ENCODE measurements around the gene JADE2.

The JADE2 gene

DNA sequence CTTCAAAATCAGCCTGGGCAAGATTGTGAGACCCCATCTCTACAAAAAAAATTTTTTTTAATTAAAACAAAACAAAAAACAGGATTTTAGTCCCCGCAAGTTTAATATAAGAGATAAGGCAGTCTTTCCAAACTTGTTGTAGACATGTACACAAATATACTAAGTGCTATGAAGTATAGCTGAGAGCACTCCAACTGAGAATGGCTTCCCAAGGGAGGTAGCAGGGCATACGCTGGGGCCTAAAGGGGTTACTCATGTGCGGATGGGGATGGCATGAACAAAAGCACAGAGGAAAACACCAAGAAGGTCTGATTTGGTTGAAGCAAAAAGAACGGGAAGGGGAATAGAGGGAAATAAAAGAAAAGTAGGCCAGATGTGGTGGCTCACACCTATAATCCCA, 86.0 kb downstream of the JADE2 start:
- H3K9me3 ChIP-seq (ENCODE audit: control insufficient read depth, insufficient read depth, low read length) = no peaks in the 10 kb centered on the region
- no peaks in the 10 kb centered on the region for H3K27me3 ChIP-seq (ENCODE audit: control insufficient read depth, low read length)
- TF ChIP-seq EZH2phosphoT487 (IDR thresholded peaks at IDR 0.05; ENCODE audit: borderline replicate concordance, low read length) = no peak
- TF ChIP-seq, protein P1, sequence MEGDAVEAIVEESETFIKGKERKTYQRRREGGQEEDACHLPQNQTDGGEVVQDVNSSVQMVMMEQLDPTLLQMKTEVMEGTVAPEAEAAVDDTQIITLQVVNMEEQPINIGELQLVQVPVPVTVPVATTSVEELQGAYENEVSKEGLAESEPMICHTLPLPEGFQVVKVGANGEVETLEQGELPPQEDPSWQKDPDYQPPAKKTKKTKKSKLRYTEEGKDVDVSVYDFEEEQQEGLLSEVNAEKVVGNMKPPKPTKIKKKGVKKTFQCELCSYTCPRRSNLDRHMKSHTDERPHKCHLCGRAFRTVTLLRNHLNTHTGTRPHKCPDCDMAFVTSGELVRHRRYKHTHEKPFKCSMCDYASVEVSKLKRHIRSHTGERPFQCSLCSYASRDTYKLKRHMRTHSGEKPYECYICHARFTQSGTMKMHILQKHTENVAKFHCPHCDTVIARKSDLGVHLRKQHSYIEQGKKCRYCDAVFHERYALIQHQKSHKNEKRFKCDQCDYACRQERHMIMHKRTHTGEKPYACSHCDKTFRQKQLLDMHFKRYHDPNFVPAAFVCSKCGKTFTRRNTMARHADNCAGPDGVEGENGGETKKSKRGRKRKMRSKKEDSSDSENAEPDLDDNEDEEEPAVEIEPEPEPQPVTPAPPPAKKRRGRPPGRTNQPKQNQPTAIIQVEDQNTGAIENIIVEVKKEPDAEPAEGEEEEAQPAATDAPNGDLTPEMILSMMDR (IDR thresholded peaks at IDR 0.05; ENCODE audit: low read depth, low read length, poor library complexity, severe bottlenecking) = no peak
- peaks cover 58% of the 10 kb centered on the region for H3K36me3 ChIP-seq (ENCODE audit: control insufficient read depth, low read length)
- H3F3A ChIP-seq (ENCODE audit: control insufficient read depth, insufficient read depth) = peaks cover 7% of the 10 kb centered on the region; the same call in 1 of the 2 replicates
- H3K9me2 ChIP-seq (replicated peaks; ENCODE audit: control insufficient read depth, low read length) = no peaks in the 10 kb centered on the region
- no peaks in the 10 kb centered on the region for H3K79me2 ChIP-seq (ENCODE audit: control insufficient read depth, low read length)
- no peaks in the 10 kb centered on the region for H3K4me1 ChIP-seq (ENCODE audit: control insufficient read depth, low read length)
- no peak overlapping the region for H3K27ac ChIP-seq (ENCODE audit: low read depth, low read length)
- no peaks in the 10 kb centered on the region for H4K20me1 ChIP-seq (ENCODE audit: control insufficient read depth, insufficient read depth, low read depth, low read length)
- H3K4me3 ChIP-seq (ENCODE audit: low read length) = no peak overlapping the region
- H3K4me2 ChIP-seq (ENCODE audit: low read length) = no peak overlapping the region

DNA sequence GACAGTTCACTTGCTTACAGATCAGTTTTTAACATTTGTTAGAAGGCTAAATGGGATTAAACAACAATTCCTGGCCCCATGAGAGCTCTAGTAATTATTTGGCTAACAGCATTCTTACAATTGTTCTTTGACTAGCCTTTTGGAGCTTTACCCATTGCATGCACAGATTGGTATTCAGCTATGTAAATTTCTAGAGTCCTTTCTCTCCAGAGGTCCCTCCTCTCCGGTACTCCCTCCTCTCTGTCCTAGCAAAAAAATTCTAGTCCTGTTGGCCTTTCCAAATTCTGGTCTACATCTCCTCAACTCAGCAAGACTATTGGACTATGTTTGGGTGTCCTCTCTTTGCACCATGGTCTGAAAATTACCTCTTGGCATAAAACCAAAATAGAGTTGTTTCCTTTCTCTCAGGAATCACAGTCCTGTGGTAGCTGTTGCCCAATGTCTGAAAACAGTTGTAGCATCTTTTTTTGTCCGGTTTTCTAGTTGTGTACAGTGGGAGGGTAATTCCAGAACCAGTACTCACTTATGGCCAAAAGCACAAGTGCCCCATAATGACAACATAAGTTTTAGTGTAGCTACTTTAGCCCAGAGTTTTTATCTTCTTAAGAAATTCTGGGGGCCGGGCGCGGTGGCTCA, 89.1 kb downstream of the JADE2 start:
- Histone ChIP-seq H3K4me3 (ENCODE audit: low read length) (no peak overlapping the region), H3K4me2 (ENCODE audit: low read length) (no peak overlapping the region), H3K36me3 (ENCODE audit: control insufficient read depth, low read length) (peaks cover 54% of the 10 kb centered on the region), H3K79me2 (ENCODE audit: control insufficient read depth, low read length) (no peaks in the 10 kb centered on the region), H3F3A (ENCODE audit: control insufficient read depth, insufficient read depth) (peaks cover 7% of the 10 kb centered on the region; the same call in 1 of the 2 replicates), H3K27ac (ENCODE audit: low read depth, low read length) (no peak overlapping the region), H4K20me1 (ENCODE audit: control insufficient read depth, insufficient read depth, low read depth, low read length) (no peaks in the 10 kb centered on the region), H3K9me2 (replicated peaks; ENCODE audit: control insufficient read depth, low read length) (no peaks in the 10 kb centered on the region), H3K9me3 (ENCODE audit: control insufficient read depth, insufficient read depth, low read length) (no peaks in the 10 kb centered on the region), H3K27me3 (ENCODE audit: control insufficient read depth, low read length) (no peaks in the 10 kb centered on the region), H3K4me1 (ENCODE audit: control insufficient read depth, low read length) (no peaks in the 10 kb centered on the region)
- TF ChIP-seq, protein P1 (IDR thresholded peaks at IDR 0.05; ENCODE audit: low read depth, low read length, poor library complexity, severe bottlenecking) = no peak
- no peak for TF ChIP-seq EZH2phosphoT487 (IDR thresholded peaks at IDR 0.05; ENCODE audit: borderline replicate concordance, low read length)

DNA sequence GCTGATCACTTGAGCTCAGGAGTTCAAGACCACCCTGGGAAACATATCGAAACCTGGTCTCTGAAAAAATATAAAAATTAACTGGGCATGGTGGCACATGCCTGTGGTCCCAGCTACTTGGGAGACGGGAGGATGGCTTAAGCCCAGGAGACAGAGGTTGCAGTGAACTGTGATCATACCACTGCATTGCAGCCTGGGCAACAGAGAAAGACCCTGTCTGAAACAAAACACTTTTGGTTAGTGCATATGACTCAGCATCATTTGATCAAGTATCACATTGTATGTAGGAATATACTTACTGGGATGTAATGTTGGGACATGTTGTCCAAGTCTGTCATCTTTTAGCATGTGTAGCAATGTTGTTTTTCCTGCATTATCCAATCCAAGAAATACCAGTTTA, 95.2 kb downstream of the JADE2 start:
- H3K9me2 ChIP-seq (replicated peaks; ENCODE audit: control insufficient read depth, low read length) = no peaks in the 10 kb centered on the region

More for the DNA sequence above, 95.2 kb downstream of the JADE2 start:
- peaks cover 11% of the 10 kb centered on the region for H3K79me2 ChIP-seq (ENCODE audit: control insufficient read depth, low read length)
- peaks cover 54% of the 10 kb centered on the region for H3K36me3 ChIP-seq (ENCODE audit: control insufficient read depth, low read length)
- no peak overlapping the region for H3K4me2 ChIP-seq (ENCODE audit: low read length)
- no peak overlapping the region for H3K27ac ChIP-seq (ENCODE audit: low read depth, low read length)
- H3K4me3 ChIP-seq (ENCODE audit: low read length) = no peak overlapping the region
- TF ChIP-seq, protein P1 (IDR thresholded peaks at IDR 0.05; ENCODE audit: low read depth, low read length, poor library complexity, severe bottlenecking) = no peak
- no peaks in the 10 kb centered on the region for H3K9me3 ChIP-seq (ENCODE audit: control insufficient read depth, insufficient read depth, low read length)
- no peaks in the 10 kb centered on the region for H4K20me1 ChIP-seq (ENCODE audit: control insufficient read depth, insufficient read depth, low read depth, low read length)
- H3F3A ChIP-seq (ENCODE audit: control insufficient read depth, insufficient read depth) = no peaks in the 10 kb centered on the region
- no peaks in the 10 kb centered on the region for H3K27me3 ChIP-seq (ENCODE audit: control insufficient read depth, low read length)
- H3K4me1 ChIP-seq (ENCODE audit: control insufficient read depth, low read length) = no peaks in the 10 kb centered on the region

Data from DOHH2 (cell line).